GM18873 (cell line): ENCODE results near the gene TRIP10.
"Not testable (repeated sequence)": the region's sequence is repeated elsewhere in the genome, so short reads cannot be mapped to it uniquely, and the experiment has no call there.

ENCODE experiments used
- ATAC-seq: cut with Tn5 transposase; IDR thresholded peaks from one replicate; pipeline ENCODE4 v1.9.1; 2021; ENCODE audit warnings: mild to moderate bottlenecking, moderate library complexity, moderate number of reproducible peaks; ENCODE audit not compliant: unreplicated experiment, low FRiP score

The TRIP10 gene

GRCh38 chr19:6766357-6767080 lies 27.0 kb downstream of the TRIP10 start:
- no peak for ATAC-seq

GRCh38 chr19:6767081-6767356 lies 27.5 kb downstream of the TRIP10 start:
- ATAC-seq: no peak

- ATAC-seq: peak; percentile 67
These were observed 28.1 kb downstream of the TRIP10 start, which contains the start of gene SH2D3A for GRCh38 chr19:6767357-6768235. TSS of gene SH2D3A (minus strand) at chr19:6767435. CDS start at chr19:6763748, 3,687 bp downstream.

GRCh38 chr19:6768236-6768785 lies 28.8 kb downstream of the TRIP10 start:
- ATAC-seq: peak; percentile 0

- ATAC-seq: no peak
These were observed 29.6 kb downstream of the TRIP10 start for GRCh38 chr19:6769006-6769619.

- ATAC-seq: not testable (repeated sequence)
These were observed 32.2 kb downstream of the TRIP10 start for GRCh38 chr19:6771648-6772027.

- no peak for ATAC-seq
These were observed 32.8 kb downstream of the TRIP10 start, which contains the start of gene VAV1 for GRCh38 chr19:6772028-6772865. TSS of gene VAV1 (plus strand) at chr19:6772708. CDS start at chr19:6772808, 100 bp downstream.

GRCh38 chr19:6772866-6773322 lies 33.4 kb downstream of the TRIP10 start:
- ATAC-seq: peak; percentile 11

GRCh38 chr19:6773323-6773931 lies 33.9 kb downstream of the TRIP10 start:
- ATAC-seq: peak; percentile 38

- ATAC-seq: no peak
These were observed 35.6 kb downstream of the TRIP10 start for GRCh38 chr19:6774821-6775707.

GRCh38 chr19:6776045-6776444 lies 36.6 kb downstream of the TRIP10 start:
- not testable (repeated sequence) for ATAC-seq

GRCh38 chr19:6776999-6777398 lies 37.5 kb downstream of the TRIP10 start:
- no peak for ATAC-seq

GRCh38 chr19:6777434-6777833 lies 38.0 kb downstream of the TRIP10 start:
- no peak for ATAC-seq

- ATAC-seq: no peak
These were observed 38.9 kb downstream of the TRIP10 start for GRCh38 chr19:6778386-6778785.

GRCh38 chr19:6779206-6779605 lies 39.7 kb downstream of the TRIP10 start:
- ATAC-seq: no peak

- no peak for ATAC-seq
These were observed 47.9 kb downstream of the TRIP10 start for GRCh38 chr19:6787393-6787792.

- ATAC-seq: no peak
These were observed 49.4 kb downstream of the TRIP10 start for GRCh38 chr19:6788896-6789295.
